MCF 10A (cell line): ENCODE results near the gene PPARD. TPM values are rescaled to one million over a fixed set of nuclear protein-coding genes. Genes with fewer than 3 reads are reported as not detected.
A peak's percentile ranks its signal among the peaks of the same experiment; 100 is the strongest.

ENCODE experiments used
- BruUV-seq: library from RNA; stranded (reverse); fragments of 400-500 nt; replicated peaks from 2 replicates; lab custom pipeline; 2021; lab: Mats Ljungman, UMichigan
- CTCF ChIA-PET: fragments of 300-600 bp; sonication (Branson Sonifier 250); formaldehyde crosslinking; extraction: SDS; loops from one replicate; lab custom pipeline; 2021; ENCODE audit warnings: antibody characterized with exemption, inconsistent platforms; lab: Yijun Ruan, JAX
- POLR2A ChIA-PET: fragments of 300-600, 350-650 bp; sonication (Branson Sonifier 250); formaldehyde crosslinking; extraction: SDS; loops from one replicate; lab custom pipeline; 2020; ENCODE audit warnings: antibody characterized with exemption, inconsistent platforms; lab: Yijun Ruan, JAX
- DNase-seq: peaks from one replicate; pipeline ENCODE4 v3.0.0-alpha.2; 2018; ENCODE audit not compliant: unreplicated experiment
- H3K27ac Mint-ChIP-seq: one replicate; pipeline ENCODE4 v1.8.0; 2022; ENCODE audit warnings: mild to moderate bottlenecking, low read depth, mixed read lengths; ENCODE audit not compliant: unreplicated experiment
- H3K27me3 Mint-ChIP-seq: one replicate; pipeline ENCODE4 v1.8.0; 2022; ENCODE audit warnings: mixed read lengths; ENCODE audit not compliant: insufficient read depth, unreplicated experiment
- H3K36me3 Mint-ChIP-seq: one replicate; pipeline ENCODE4 v1.8.0; 2022; ENCODE audit warnings: mild to moderate bottlenecking, moderate library complexity, mixed read lengths; ENCODE audit not compliant: insufficient read depth, unreplicated experiment
- H3K4me1 Mint-ChIP-seq: one replicate; pipeline ENCODE4 v1.8.0; 2022; ENCODE audit warnings: mixed read lengths; ENCODE audit not compliant: insufficient read depth, unreplicated experiment
- H3K4me3 Mint-ChIP-seq: one replicate; pipeline ENCODE4 v1.8.0; 2022; ENCODE audit warnings: mild to moderate bottlenecking, moderate library complexity, mixed read lengths; ENCODE audit not compliant: unreplicated experiment
- H3K9me3 Mint-ChIP-seq: one replicate; pipeline ENCODE4 v1.8.0; 2022; ENCODE audit warnings: mixed read lengths; ENCODE audit not compliant: unreplicated experiment
- CTCF ChIP-seq: fragments of 200-600 bp; IDR thresholded peaks from one replicate; pipeline ENCODE4 v1.8.0; 2022; ENCODE audit warnings: antibody characterized with exemption, mild to moderate bottlenecking; ENCODE audit not compliant: unreplicated experiment
- intact Hi-C: fragments of 100-400 bp; cut with micrococcal nuclease; formaldehyde crosslinking; loops from 2 replicates; pipeline ENCODE4 v1.14.1; 2022
- total RNA-seq: library from RNA; stranded (reverse); gene quantifications from 2 replicates; pipeline ENCODE4 v1.2.3, GENCODE V29; 2022

Gene PPARD
- total RNA-seq, 1 experiment from 2014 or later, result 13.8 TPM

- ChIA-PET POLR2A (no interaction called here), CTCF (interaction anchor here (0.6 to 0.9 kb wide), 3 partner anchors 31 to 76 kb away, joined by 3 to 4 read pairs (median 4); no protein-coding TSS in a partner anchor)
- DNase-seq, result no peak
- H3K4me3 Mint-ChIP-seq, result no peak overlapping the region
- no peaks in the 10 kb centered on the region for H3K9me3 Mint-ChIP-seq
- peaks cover 4% of the 10 kb centered on the region for H3K4me1 Mint-ChIP-seq
- TF ChIP-seq CTCF, result no peak
- peaks cover 21% of the 10 kb centered on the region for H3K36me3 Mint-ChIP-seq
- no peaks in the 10 kb centered on the region for H3K27me3 Mint-ChIP-seq
- H3K27ac Mint-ChIP-seq, result no peak overlapping the region
- BruUV-seq, result no TSS peak
- intact Hi-C loops, result no loop called here
Observed at GRCh38 chr6:35417979-35418661, 75.8 kb downstream of the PPARD start.

- BruUV-seq, result no TSS peak
- ChIA-PET POLR2A (interaction anchor here (0.6 to 0.8 kb wide), 2 partner anchors 12 to 48 kb away, joined by 3 to 4 read pairs; no protein-coding TSS in a partner anchor), CTCF (interaction anchor here (0.6 to 1.6 kb wide), 5 partner anchors 10 to 48 kb away, joined by 3 to 5 read pairs (median 4); partner anchors contain the start of gene RPL10A)
- TF ChIP-seq CTCF, result no peak
- intact Hi-C loops, result no loop called here
- no peak for DNase-seq
- Mint-ChIP-seq H3K4me3 (no peak overlapping the region), H3K9me3 (no peaks in the 10 kb centered on the region), H3K36me3 (peaks cover 21% of the 10 kb centered on the region), H3K4me1 (peaks cover 4% of the 10 kb centered on the region), H3K27me3 (no peaks in the 10 kb centered on the region), H3K27ac (no peak overlapping the region)
Observed at GRCh38 chr6:35419417-35419816, 77.1 kb downstream of the PPARD start.

- Mint-ChIP-seq H3K27me3 (no peaks in the 10 kb centered on the region), H3K4me3 (no peak overlapping the region), H3K4me1 (peaks cover 4% of the 10 kb centered on the region), H3K9me3 (no peaks in the 10 kb centered on the region), H3K36me3 (peaks cover 21% of the 10 kb centered on the region), H3K27ac (no peak overlapping the region)
- no TSS peak for BruUV-seq
- no peak for DNase-seq
- POLR2A ChIA-PET, result interaction anchor here (0.6 kb wide), 1 partner anchor 11 kb away, joined by 3 read pairs; no protein-coding TSS in a partner anchor
- CTCF ChIA-PET, result interaction anchor here (1.0 to 1.6 kb wide), 4 partner anchors 12 to 48 kb away, joined by 3 to 5 read pairs (median 4); partner anchors contain the start of gene RPL10A
- intact Hi-C loops, result no loop called here
- no peak for TF ChIP-seq CTCF
Observed at GRCh38 chr6:35419961-35420360, 77.6 kb downstream of the PPARD start.

GRCh38 chr6:35425284-35425683 is 82.9 kb downstream of the PPARD start:
- intact Hi-C loops, result no loop called here
- H3K36me3 Mint-ChIP-seq, result peaks cover 20% of the 10 kb centered on the region
- H3K27me3 Mint-ChIP-seq, result no peaks in the 10 kb centered on the region
- H3K27ac Mint-ChIP-seq, result no peak overlapping the region
- ChIA-PET CTCF (no interaction called here), POLR2A (no interaction called here)
- H3K9me3 Mint-ChIP-seq, result no peaks in the 10 kb centered on the region
- no TSS peak for BruUV-seq
- no peak overlapping the region for H3K4me3 Mint-ChIP-seq
- no peaks in the 10 kb centered on the region for H3K4me1 Mint-ChIP-seq
- TF ChIP-seq CTCF, result no peak
- peak; percentile 56 for DNase-seq
